HepG2 (cell line): Measurements from ENCODE around the gene ZC3H8. TPM values are rescaled to one million over a fixed set of nuclear protein-coding genes. Genes with fewer than 3 reads are reported as not detected.

Experiments used
- ARHGAP35 ChIP-seq: sonication (generic); formaldehyde crosslinking; IDR thresholded peaks from 2 replicates; pipeline ENCODE4 v1.9.0; 2022; ENCODE audit warnings: mild to moderate bottlenecking, inconsistent platforms, moderate library complexity, missing genetic modification reagents, borderline replicate concordance
- ARID4A ChIP-seq: sonication (generic); formaldehyde crosslinking; IDR thresholded peaks from 2 replicates; pipeline ENCODE4 v1.5.0; 2020; ENCODE audit warnings: mild to moderate bottlenecking, missing genetic modification reagents, borderline replicate concordance
- ARNT ChIP-seq: fragments of 450-650 bp; IDR thresholded peaks from 2 replicates; pipeline ENCODE4 v1.6.1; 2017
- DBP ChIP-seq: sonication (generic); formaldehyde crosslinking; IDR thresholded peaks from 2 replicates; pipeline ENCODE4 v1.4.0; 2020; ENCODE audit warnings: missing genetic modification reagents; ENCODE audit errors: not compliant biosample characterization
- GPN1 ChIP-seq: sonication (generic); formaldehyde crosslinking; IDR thresholded peaks from 2 replicates; pipeline ENCODE4 v1.5.1; 2020; ENCODE audit warnings: missing genetic modification reagents, borderline replicate concordance
- MED13 ChIP-seq: sonication (generic); formaldehyde crosslinking; IDR thresholded peaks from 2 replicates; pipeline ENCODE4 v1.5.0; 2020; ENCODE audit warnings: missing genetic modification reagents
- MXD3 ChIP-seq: IDR thresholded peaks from 2 replicates; pipeline ENCODE4 v1.6.1; 2016; ENCODE audit warnings: mild to moderate bottlenecking, missing biosample characterization, missing genetic modification reagents
- SOX6 ChIP-seq, 2 experiments: fragments of 450-650 bp in 1 of 2; sonication (generic) in 1 of 2; formaldehyde crosslinking in 1 of 2; IDR thresholded peaks; 2 replicates each; pipeline versions ENCODE4 v1.4.0 to v1.6.1; 2017 to 2020; ENCODE audit warnings: antibody characterized with exemption in 1 of 2, mild to moderate bottlenecking in 1 of 2, missing genetic modification reagents in 1 of 2
- TCF7 ChIP-seq: sonication (generic); IDR thresholded peaks from 2 replicates; pipeline ENCODE4 v1.6.1; 2016; ENCODE audit warnings: antibody characterized with exemption, low read depth
- TGIF2 ChIP-seq: IDR thresholded peaks from 2 replicates; pipeline ENCODE4 v1.6.1; 2016; ENCODE audit warnings: control low read depth, missing compliant biosample characterization
- ZBTB43 ChIP-seq: sonication (generic); formaldehyde crosslinking; conservative IDR thresholded peaks from 2 replicates; pipeline ENCODE4 v1.4.0; 2020; ENCODE audit warnings: missing genetic modification reagents
- ZNF280D ChIP-seq: sonication (generic); formaldehyde crosslinking; IDR thresholded peaks from 2 replicates; pipeline ENCODE4 v1.5.1; 2020; ENCODE audit warnings: mild to moderate bottlenecking, missing genetic modification reagents
- ZNF496 ChIP-seq: sonication (generic); formaldehyde crosslinking; IDR thresholded peaks from 2 replicates; pipeline ENCODE4 v1.8.1; 2023; ENCODE audit warnings: mild to moderate bottlenecking, moderate library complexity, missing genetic modification reagents; ENCODE audit not compliant: insufficient replicate concordance
- ZNF550 ChIP-seq: sonication (generic); formaldehyde crosslinking; IDR thresholded peaks from 2 replicates; pipeline ENCODE4 v1.4.0; 2020; ENCODE audit warnings: mild to moderate bottlenecking, missing genetic modification reagents, borderline replicate concordance
- ZNF564 ChIP-seq: sonication (generic); formaldehyde crosslinking; IDR thresholded peaks from 2 replicates; pipeline ENCODE4 v1.8.1; 2023; ENCODE audit warnings: mild to moderate bottlenecking, missing genetic modification reagents
- ZNF709 ChIP-seq: sonication (generic); formaldehyde crosslinking; IDR thresholded peaks from 2 replicates; pipeline ENCODE4 v1.5.0; 2020; ENCODE audit warnings: mild to moderate bottlenecking, missing genetic modification reagents
- polyA plus RNA-seq, 8 experiments: library from polyadenylated mRNA; depleted of rRNA in 3 of 8; stranded (reverse) in 7 of 8; unstranded in 1 of 8; fragments of >200 nt; fragmentation: Illumina TruSeq in 4 of 8; extraction: Trizol in 4 of 8; gene quantifications; 2 replicates each; pipeline versions ENCODE4 v1.2.1 to v1.2.3, GENCODE V29; 2011 to 2016; ENCODE audit warnings: low read depth in 4 of 8, missing spikeins in 1 of 8, mixed read lengths in 1 of 8; ENCODE audit not compliant: insufficient read depth in 1 of 8
- total RNA-seq, 5 experiments: library from RNA; depleted of rRNA; stranded (reverse); fragments of >200 nt; fragmentation: Illumina TruSeq; extraction: Trizol; gene quantifications; 2 replicates each; pipeline ENCODE4 v1.2.3, GENCODE V29; 2016; ENCODE audit warnings: low read depth in 1 of 5

Gene ZC3H8
- total and polyA plus RNA-seq, 2 of the 13 experiments (the other 11 are each of a cell fraction or from before 2014, with no cell fraction given) = 4.5 to 17.0 TPM

- TF ChIP-seq DBP (peak; percentile 85), MED13 (CRISPR knock-in tag) (0 out of 2 replicates have a peak, but pooled peaks have one; percentile 55), ZNF550 (CRISPR knock-in tag) (0 out of 2 replicates have a peak, but pooled peaks have one; percentile 72), ARHGAP35 (CRISPR knock-in tag) (peak; percentile 87; the same call in 1 of the 2 replicates), SOX6 (IDR thresholded peaks at IDR 0.05) (no peak), SOX6 (CRISPR knock-in tag; IDR thresholded peaks at IDR 0.05) (peak; percentile 63), ZNF709 (CRISPR knock-in tag) (peak; percentile 73; the same call in 1 of the 2 replicates), MXD3 (peak; percentile 98), ZNF496 (CRISPR knock-in tag) (no peak), GPN1 (no peak), ZNF280D (peak; percentile 90; the same call in 1 of the 2 replicates), ARNT (no peak), ZBTB43 (CRISPR knock-in tag) (peak; percentile 79), ZNF564 (peak; percentile 66), TCF7 (no peak), TGIF2 (no peak; the same call in none of the 2 replicates), ARID4A (CRISPR knock-in tag) (peak; percentile 88)
Measured at GRCh38 chr2:112254466-112255240, at the start of gene ZC3H8 (continued).
